RWPE2 (cell line): ENCODE data around the gene ADAP2.
"Not testable (repeated sequence)": the region's sequence is repeated elsewhere in the genome, so short reads cannot be mapped to it uniquely, and the experiment has no call there.

Experiments
- ATAC-seq: fragments of 200-7000 bp; cut with Tn5 transposase; 3 replicates; pipeline ENCODE4 v1.9.1; 2021; ENCODE audit warnings: low read depth
- DNase-seq: peaks from one replicate; pipeline ENCODE4 v3.0.0-alpha.2; 2020; ENCODE audit warnings: low spot score
- H3K27ac ChIP-seq: fragments of 450-650 bp; 2 replicates; pipeline ENCODE4 v1.5.1; 2017; ENCODE audit warnings: mild to moderate bottlenecking; ENCODE audit not compliant: poor library complexity, severe bottlenecking
- H3K27me3 ChIP-seq: fragments of 250-450 bp; sonication (Bioruptor Pico); 2 replicates; pipeline ENCODE4 v1.5.1; 2021; ENCODE audit warnings: mild to moderate bottlenecking, moderate library complexity; ENCODE audit not compliant: insufficient read depth, poor library complexity, severe bottlenecking
- H3K36me3 ChIP-seq: fragments of 250-450 bp; sonication (Bioruptor Pico); 2 replicates; pipeline ENCODE4 v1.5.1; 2020; ENCODE audit warnings: low read depth, mild to moderate bottlenecking, moderate library complexity
- H3K4me1 ChIP-seq: fragments of 250-450 bp; sonication (Bioruptor Pico); 2 replicates; pipeline ENCODE4 v1.5.1; 2021; ENCODE audit warnings: mild to moderate bottlenecking, moderate library complexity; ENCODE audit not compliant: insufficient read depth, poor library complexity, severe bottlenecking
- H3K4me3 ChIP-seq: fragments of 250-450 bp; sonication (Bioruptor Pico); 2 replicates; pipeline ENCODE4 v1.5.1; 2021; ENCODE audit warnings: mild to moderate bottlenecking, moderate library complexity; ENCODE audit not compliant: severe bottlenecking
- H3K9me3 ChIP-seq: fragments of 250-450 bp; sonication (Bioruptor Pico); 2 replicates; pipeline ENCODE4 v1.5.1; 2021; ENCODE audit warnings: mild to moderate bottlenecking, moderate library complexity; ENCODE audit not compliant: severe bottlenecking
- TF ChIP-seq, protein P1 (sequence below): fragments of 450-650 bp; IDR thresholded peaks from one replicate; pipeline ENCODE4 v1.5.1; 2017; ENCODE audit warnings: mild to moderate bottlenecking, moderate library complexity; ENCODE audit not compliant: poor library complexity, severe bottlenecking

Gene ADAP2

DNA sequence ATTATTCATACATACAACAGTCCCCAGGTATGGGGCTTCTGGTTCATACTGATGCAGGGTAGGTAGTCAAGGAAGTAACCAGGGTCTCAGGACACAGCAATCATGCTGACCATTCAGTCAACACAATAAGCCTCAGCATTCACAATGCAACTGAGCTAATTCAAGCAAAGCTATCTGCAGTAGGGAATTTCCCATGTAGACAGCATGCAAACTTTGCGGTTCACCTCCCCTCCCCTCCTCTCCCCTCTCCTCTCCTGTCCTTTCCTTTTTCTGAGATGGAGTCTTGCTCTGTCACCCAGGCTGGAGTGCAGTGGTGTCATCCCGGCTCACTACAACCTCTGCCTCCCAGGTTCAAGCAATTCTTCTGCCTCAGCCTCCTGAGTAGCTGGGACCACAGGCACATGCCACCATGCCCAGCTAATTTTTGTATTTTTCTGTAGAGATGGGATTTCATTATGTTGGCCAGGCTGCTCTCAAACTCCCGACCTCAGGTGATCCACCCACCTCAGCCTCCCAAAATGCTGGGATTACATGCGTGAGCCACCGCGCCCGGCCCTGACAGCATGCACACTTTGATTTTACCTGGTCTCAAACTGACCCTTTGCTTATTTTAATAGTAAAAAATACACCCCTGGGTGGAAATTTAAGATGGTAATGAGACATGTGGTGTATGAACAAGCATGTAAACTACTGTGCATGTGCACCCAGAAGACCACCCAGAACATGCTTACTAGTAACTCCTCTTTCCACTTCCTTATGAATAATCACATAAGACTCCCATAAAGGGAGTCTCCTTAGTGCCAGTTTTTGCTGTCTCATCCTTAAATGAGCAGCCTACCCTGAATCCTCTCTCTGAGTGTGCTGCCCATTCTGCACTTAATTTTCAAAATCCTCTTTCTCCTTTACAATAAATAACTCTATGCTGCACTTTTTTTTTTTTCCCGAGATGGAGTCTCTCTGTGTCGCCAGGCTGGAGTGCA, 39.8 kb downstream of the ADAP2 start:
- ATAC-seq (no peak), DNase-seq (no peak)
- H3K27ac ChIP-seq: no peak overlapping the region

DNA sequence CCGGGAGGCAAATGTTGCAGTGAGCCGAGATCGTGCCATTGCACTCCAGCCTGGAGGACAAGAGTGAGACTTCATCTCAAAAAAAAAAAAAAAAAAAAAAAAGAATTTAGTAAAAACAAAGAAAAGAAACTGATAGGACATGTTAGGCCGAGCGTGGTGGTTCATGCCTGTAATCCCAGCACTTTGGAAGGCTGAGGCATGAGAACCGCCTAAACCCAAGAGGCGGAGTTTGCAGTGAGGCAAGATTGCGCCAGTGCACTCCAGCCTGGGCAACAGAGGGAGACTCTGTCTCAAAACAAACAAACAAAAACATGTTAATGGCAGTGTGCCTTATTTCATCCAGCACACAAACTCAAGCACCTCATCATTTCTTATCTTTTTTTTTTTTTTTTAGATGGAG, 42.6 kb downstream of the ADAP2 start:
- H3K4me1 ChIP-seq, H3K36me3 ChIP-seq, H3K27ac ChIP-seq, H3K9me3 ChIP-seq, ATAC-seq, H3K27me3 ChIP-seq, H3K4me3 ChIP-seq, DNase-seq: not testable (repeated sequence)

More for the DNA sequence above, 39.8 kb downstream of the ADAP2 start:
- Histone ChIP-seq H3K4me1 (no peaks in the 10 kb centered on the region), H3K9me3 (no peaks in the 10 kb centered on the region), H3K27me3 (no peaks in the 10 kb centered on the region), H3K4me3 (no peak overlapping the region), H3K36me3 (no peaks in the 10 kb centered on the region)
- TF ChIP-seq, protein P1, sequence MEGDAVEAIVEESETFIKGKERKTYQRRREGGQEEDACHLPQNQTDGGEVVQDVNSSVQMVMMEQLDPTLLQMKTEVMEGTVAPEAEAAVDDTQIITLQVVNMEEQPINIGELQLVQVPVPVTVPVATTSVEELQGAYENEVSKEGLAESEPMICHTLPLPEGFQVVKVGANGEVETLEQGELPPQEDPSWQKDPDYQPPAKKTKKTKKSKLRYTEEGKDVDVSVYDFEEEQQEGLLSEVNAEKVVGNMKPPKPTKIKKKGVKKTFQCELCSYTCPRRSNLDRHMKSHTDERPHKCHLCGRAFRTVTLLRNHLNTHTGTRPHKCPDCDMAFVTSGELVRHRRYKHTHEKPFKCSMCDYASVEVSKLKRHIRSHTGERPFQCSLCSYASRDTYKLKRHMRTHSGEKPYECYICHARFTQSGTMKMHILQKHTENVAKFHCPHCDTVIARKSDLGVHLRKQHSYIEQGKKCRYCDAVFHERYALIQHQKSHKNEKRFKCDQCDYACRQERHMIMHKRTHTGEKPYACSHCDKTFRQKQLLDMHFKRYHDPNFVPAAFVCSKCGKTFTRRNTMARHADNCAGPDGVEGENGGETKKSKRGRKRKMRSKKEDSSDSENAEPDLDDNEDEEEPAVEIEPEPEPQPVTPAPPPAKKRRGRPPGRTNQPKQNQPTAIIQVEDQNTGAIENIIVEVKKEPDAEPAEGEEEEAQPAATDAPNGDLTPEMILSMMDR: no peak

DNA sequence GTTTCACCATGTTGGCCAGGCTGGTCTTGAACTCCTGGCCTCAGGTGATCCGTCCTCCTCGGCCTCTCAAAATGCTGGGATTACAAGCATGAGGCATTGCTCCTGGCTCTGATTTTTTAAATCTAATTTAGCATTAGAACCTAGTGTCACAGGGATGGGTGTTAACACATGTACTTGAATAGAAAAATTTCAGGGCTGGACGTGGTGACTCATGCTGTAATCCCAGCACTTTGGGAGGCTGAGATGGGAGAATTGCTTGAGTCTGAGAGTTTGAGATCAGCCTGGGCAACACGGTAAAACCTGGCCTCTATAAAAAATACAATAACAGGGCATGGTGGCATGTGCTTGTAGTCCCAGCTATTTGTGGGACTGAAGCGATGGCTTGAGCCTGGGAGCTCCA, 43.1 kb downstream of the ADAP2 start:
- H3K27me3 ChIP-seq: no peaks in the 10 kb centered on the region
- TF ChIP-seq, protein P1: no peak
- H3K4me1 ChIP-seq: no peaks in the 10 kb centered on the region
- H3K4me3 ChIP-seq: no peak overlapping the region
- H3K36me3 ChIP-seq: no peaks in the 10 kb centered on the region
- no peak for DNase-seq
- no peak for ATAC-seq
- H3K9me3 ChIP-seq: no peaks in the 10 kb centered on the region
- H3K27ac ChIP-seq: no peak overlapping the region

DNA sequence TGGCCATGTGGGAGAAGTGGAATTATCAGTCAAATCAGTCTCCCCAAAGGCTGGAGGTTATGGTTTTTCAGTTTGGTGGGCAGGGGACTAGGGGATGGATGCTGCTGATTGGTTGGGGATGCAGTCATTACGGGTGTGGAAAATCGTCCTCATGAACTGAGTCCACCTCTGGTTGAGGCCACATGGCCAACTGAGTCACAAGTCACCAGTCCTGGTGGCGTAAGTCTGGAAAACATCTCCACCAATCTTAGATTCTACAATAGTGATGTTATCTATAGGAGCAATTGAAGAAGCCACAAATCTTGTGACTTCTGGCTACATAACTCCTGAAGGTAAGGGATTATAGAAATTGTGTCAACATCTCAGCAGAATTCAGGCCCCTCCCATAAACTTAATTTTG, 43.9 kb downstream of the ADAP2 start:
- TF ChIP-seq, protein P1: no peak
- DNase-seq (no peak), ATAC-seq (no peak)
- Histone ChIP-seq H3K4me3 (no peak overlapping the region), H3K9me3 (no peaks in the 10 kb centered on the region), H3K4me1 (no peaks in the 10 kb centered on the region), H3K27me3 (no peaks in the 10 kb centered on the region), H3K27ac (no peak overlapping the region), H3K36me3 (no peaks in the 10 kb centered on the region)

DNA sequence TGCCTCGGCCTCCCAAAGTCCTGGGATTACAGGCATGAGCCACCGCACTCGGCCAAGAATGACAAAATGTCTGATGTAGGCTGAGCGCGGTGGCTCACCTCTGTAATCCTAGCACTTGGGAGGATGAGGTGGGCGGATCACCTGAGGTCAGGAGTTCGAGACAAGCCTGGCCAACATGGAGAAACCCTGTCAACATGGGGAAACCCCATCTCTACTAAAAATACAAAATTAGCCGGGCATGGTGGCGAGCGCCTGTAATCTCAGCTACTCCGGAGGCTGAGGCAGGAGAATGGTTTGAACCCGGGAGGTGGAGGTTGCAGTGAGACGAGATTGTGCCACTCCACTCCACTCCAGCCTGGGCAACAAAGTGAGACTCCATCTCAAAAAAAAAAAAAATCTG, 46.2 kb downstream of the ADAP2 start:
- not testable (repeated sequence) for H3K27ac ChIP-seq, DNase-seq, ATAC-seq, H3K9me3 ChIP-seq, H3K4me1 ChIP-seq, H3K4me3 ChIP-seq, H3K36me3 ChIP-seq, H3K27me3 ChIP-seq
